Central memory CD8-positive, alpha-beta T cell (primary cell): Measurements from ENCODE around the gene KCNQ1.

Source experiments
- ATAC-seq: fragments of 150-1000 bp; cut with Tn5 transposase; replicated peaks from 2 replicates; pipeline ENCODE4 v1.10.0; 2022; ENCODE audit warnings: mild to moderate bottlenecking, moderate FRiP score, moderate number of reproducible peaks; ENCODE audit not compliant: poor library complexity, severe bottlenecking; ENCODE audit errors: extremely low read depth
- DNase-seq, 2 donors: peaks; one replicate each; pipeline ENCODE4 v3.0.0; 2021; ENCODE audit warnings: low spot score in 2 of 2
- H3K27ac Mint-ChIP-seq: one replicate; pipeline ENCODE4 v1.8.0; 2022; ENCODE audit warnings: low read depth, mild to moderate bottlenecking, moderate library complexity, mixed read lengths
- H3K27me3 Mint-ChIP-seq: one replicate; pipeline ENCODE4 v1.8.0; 2022; ENCODE audit warnings: mixed read lengths
- H3K36me3 Mint-ChIP-seq: one replicate; pipeline ENCODE4 v1.8.0; 2022; ENCODE audit warnings: mild to moderate bottlenecking, moderate library complexity, mixed read lengths; ENCODE audit not compliant: insufficient read depth
- H3K4me1 Mint-ChIP-seq: one replicate; pipeline ENCODE4 v1.8.0; 2022; ENCODE audit warnings: mixed read lengths
- H3K4me3 Mint-ChIP-seq: one replicate; pipeline ENCODE4 v1.8.0; 2022; ENCODE audit warnings: mild to moderate bottlenecking, moderate library complexity, mixed read lengths
- H3K9me3 Mint-ChIP-seq: one replicate; pipeline ENCODE4 v1.8.0; 2022; ENCODE audit warnings: mixed read lengths

KCNQ1 gene

GRCh38 chr11:2569321-2569721, 124.5 kb downstream of the KCNQ1 start:
- H3K27ac Mint-ChIP-seq: no peak overlapping the region

GRCh38 chr11:2569731-2570210, 125.0 kb downstream of the KCNQ1 start:
- DNase-seq (no peak), ATAC-seq (no peak)
- H3K4me1 Mint-ChIP-seq: no peaks in the 10 kb centered on the region
- H3K27me3 Mint-ChIP-seq: no peaks in the 10 kb centered on the region
- peaks cover 3% of the 10 kb centered on the region for H3K36me3 Mint-ChIP-seq
- no peak overlapping the region for H3K27ac Mint-ChIP-seq
- H3K4me3 Mint-ChIP-seq: no peak overlapping the region
- no peaks in the 10 kb centered on the region for H3K9me3 Mint-ChIP-seq

More at GRCh38 chr11:2569321-2569721, 124.5 kb downstream of the KCNQ1 start:
- Mint-ChIP-seq H3K27me3 (no peaks in the 10 kb centered on the region), H3K4me1 (no peaks in the 10 kb centered on the region), H3K4me3 (no peak overlapping the region), H3K36me3 (peaks cover 3% of the 10 kb centered on the region), H3K9me3 (no peaks in the 10 kb centered on the region)
- ATAC-seq (no peak), DNase-seq (no peak)

DNA sequence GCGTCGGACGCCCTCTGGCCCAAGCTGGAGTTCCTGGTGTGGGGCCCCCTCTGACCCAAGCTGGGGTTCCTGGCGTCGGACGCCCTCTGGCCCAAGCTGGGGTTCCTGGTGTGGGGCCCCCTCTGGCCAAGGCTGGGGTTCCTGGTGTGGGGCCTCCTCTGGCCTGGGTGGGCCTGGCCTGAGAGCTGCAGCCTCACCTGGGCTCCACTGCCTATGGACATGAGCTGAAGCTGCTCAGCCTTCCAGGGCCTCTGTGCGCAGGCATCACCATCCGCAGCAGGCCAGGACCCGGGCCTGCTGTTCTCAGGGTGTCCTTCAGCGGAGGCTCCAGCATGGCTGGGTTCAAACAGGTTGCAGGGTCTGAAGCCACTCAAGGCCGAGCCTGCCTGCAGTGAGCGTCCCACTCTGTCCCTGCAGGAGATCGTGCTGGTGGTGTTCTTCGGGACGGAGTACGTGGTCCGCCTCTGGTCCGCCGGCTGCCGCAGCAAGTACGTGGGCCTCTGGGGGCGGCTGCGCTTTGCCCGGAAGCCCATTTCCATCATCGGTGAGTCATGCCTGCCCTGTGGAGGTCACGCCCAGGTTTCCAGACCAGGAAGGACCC, 125.5 kb downstream of the KCNQ1 start:
- Mint-ChIP-seq H3K4me1 (no peaks in the 10 kb centered on the region), H3K27me3 (no peaks in the 10 kb centered on the region), H3K9me3 (no peaks in the 10 kb centered on the region), H3K4me3 (no peak overlapping the region), H3K27ac (no peak overlapping the region), H3K36me3 (peaks cover 3% of the 10 kb centered on the region)
- DNase-seq (no peak), ATAC-seq (no peak)

DNA sequence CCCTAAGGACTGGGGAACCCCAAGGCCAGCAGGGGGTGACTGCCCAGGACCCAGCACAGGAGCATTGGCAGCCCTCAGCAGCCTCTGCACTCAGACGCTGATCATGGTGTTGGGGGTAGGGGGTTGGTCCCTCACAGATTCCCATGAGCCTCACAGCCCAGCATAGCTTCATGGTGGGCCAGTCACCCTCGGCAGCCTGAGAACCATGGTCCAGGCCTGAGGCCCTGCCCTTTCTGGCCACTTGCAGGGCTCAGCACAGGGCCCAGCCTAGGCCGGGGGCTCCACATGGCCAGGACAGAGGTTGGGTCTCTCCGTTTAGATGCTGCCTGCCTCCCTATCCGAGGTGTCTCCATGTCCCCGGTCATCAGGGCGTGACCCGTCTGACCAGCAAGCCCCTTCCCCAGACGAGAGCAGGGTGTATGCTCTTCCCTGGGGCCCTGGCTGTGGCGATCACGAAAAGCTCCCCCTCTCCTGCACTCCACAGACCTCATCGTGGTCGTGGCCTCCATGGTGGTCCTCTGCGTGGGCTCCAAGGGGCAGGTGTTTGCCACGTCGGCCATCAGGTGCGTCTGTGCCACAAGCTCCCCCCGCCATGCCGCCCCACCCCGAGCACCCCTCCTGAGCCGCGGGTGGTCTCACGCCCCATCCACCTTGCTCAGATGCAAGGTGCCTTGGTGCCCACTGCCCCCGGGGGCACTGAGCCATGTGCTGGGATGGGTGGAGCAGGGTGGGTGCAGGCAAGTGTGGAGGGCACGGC, 126.2 kb downstream of the KCNQ1 start:
- no peak overlapping the region for H3K4me3 Mint-ChIP-seq
- ATAC-seq (no peak), DNase-seq (no peak)
- no peaks in the 10 kb centered on the region for H3K27me3 Mint-ChIP-seq
- peaks cover 3% of the 10 kb centered on the region for H3K36me3 Mint-ChIP-seq
- no peaks in the 10 kb centered on the region for H3K4me1 Mint-ChIP-seq
- H3K9me3 Mint-ChIP-seq: no peaks in the 10 kb centered on the region
- no peak overlapping the region for H3K27ac Mint-ChIP-seq

GRCh38 chr11:2571598-2572281, 126.9 kb downstream of the KCNQ1 start:
- no peak overlapping the region for H3K4me3 Mint-ChIP-seq
- DNase-seq (no peak), ATAC-seq (no peak)
- H3K9me3 Mint-ChIP-seq: no peaks in the 10 kb centered on the region
- no peaks in the 10 kb centered on the region for H3K4me1 Mint-ChIP-seq
- H3K36me3 Mint-ChIP-seq: peaks cover 3% of the 10 kb centered on the region
- no peak overlapping the region for H3K27ac Mint-ChIP-seq
- no peaks in the 10 kb centered on the region for H3K27me3 Mint-ChIP-seq

DNA sequence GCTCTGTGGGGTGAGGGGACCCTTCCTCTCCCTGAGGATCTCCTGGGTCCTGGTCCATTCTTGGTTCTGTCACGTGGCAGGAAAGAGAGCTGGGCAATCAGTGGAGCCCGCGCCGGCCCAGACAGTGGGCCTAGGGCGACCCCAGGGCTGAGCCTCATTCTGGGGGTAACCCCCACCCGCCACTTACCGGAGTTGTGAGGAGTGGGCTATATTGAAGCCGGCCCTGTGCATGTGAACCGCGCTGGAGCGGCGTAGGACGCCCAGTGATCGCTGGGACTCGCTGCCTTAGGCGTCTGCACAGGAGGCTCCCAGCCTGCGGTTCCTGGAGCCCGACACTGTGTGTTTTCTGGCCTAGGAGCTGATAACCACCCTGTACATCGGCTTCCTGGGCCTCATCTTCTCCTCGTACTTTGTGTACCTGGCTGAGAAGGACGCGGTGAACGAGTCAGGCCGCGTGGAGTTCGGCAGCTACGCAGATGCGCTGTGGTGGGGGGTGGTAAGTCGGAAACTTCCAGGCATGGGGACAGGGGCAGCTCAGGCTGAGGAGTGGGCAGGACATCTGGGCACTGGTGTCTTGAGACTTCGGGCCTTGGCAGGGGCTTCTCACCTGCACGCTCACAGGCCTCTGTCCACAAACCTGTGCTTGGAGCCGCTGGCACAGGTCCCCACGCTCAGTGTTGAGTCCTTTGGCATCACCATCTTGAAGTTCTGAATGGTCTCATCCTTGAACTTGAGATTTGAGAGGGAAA, 127.9 kb downstream of the KCNQ1 start:
- Mint-ChIP-seq H3K27me3 (no peaks in the 10 kb centered on the region), H3K4me3 (no peak overlapping the region), H3K4me1 (no peaks in the 10 kb centered on the region), H3K36me3 (peaks cover 3% of the 10 kb centered on the region), H3K9me3 (no peaks in the 10 kb centered on the region), H3K27ac (no peak overlapping the region)
- ATAC-seq: no peak
- no peak for DNase-seq

- Mint-ChIP-seq H3K27ac (no peak overlapping the region), H3K4me3 (no peak overlapping the region), H3K9me3 (no peaks in the 10 kb centered on the region)
These were observed 128.6 kb downstream of the KCNQ1 start for GRCh38 chr11:2573240-2574042.

DNA sequence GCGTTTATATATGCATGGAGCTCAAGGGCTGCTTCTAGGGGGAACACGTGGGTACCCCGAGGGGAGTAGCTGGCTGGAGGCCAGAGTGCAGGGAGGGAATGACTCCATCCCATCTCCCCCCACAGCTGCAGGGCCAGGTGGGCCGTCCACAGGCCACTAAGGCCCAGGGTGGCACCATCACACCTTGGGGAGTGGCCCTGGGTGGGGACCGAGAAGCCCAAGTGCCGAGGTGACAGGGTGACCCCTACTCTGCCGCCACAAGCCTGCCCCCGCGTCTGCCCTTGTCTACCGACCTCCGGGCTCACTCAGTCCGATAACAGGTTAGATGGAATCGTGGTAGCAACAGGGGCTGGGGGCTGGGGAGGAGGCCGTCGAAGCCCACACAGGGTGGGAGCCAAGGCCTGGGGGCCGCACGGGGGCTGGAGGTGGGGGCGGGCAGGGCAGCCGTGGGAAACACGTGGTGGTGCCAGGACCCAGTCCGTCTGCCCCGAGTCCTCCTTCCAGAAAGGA, 129.3 kb downstream of the KCNQ1 start:
- Mint-ChIP-seq H3K36me3 (peaks cover 3% of the 10 kb centered on the region), H3K9me3 (no peaks in the 10 kb centered on the region), H3K4me3 (no peak overlapping the region), H3K27me3 (no peaks in the 10 kb centered on the region), H3K27ac (no peak overlapping the region), H3K4me1 (no peaks in the 10 kb centered on the region)
- no peak for ATAC-seq
- no peak for DNase-seq

More at GRCh38 chr11:2573240-2574042, 128.6 kb downstream of the KCNQ1 start:
- DNase-seq (no peak), ATAC-seq (no peak)
- Mint-ChIP-seq H3K27me3 (no peaks in the 10 kb centered on the region), H3K4me1 (no peaks in the 10 kb centered on the region), H3K36me3 (peaks cover 3% of the 10 kb centered on the region)

DNA sequence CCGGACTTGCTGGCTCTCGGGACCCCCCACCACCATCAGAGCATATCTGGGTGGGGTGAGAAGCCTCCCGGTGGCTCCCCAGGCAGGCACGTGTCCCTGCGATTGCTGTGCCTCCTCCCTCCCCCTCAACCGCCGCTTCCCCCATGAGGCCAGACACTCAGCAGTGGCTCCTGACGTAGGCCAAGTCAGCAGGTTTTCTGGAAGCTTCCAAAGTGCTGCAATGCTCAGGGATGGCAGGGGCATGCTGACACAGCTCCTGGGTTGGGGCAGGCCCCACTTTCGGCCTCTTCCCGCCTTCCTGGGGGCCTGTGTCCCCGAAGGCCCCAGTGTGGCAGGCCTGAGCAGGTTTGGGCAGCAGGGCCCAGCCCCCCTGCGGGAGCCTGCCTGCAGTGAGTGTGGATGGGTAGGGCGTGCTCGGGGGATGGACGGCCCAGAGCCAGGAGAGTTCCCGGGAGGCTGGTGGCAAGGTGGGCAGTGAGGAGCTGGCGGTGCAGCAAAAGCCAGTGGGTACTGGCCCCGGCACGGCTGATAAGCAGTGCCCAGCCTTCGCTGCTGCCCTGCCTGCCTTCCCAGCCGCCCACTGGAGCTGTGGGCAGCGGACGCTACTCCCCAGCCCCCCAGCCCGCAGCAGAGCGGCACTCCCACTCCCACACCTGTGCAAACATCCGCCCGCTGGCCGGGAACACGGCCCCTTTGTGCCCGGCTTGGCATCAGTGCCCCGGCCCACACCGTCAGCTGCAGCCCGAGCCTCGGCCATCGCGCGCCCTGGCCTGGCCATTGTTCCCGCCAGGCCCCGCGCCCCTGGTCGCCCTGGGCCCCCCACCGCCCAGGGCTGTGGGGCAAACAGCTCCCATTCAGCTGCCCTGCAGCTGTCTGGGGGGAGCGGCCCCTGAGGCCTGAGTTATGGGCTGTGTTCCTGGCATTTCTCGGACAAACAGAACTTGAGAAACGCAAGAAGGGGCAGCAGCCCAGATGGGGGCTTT, 130.0 kb downstream of the KCNQ1 start:
- DNase-seq (no peak), ATAC-seq (no peak)
- Mint-ChIP-seq H3K27ac (no peak overlapping the region), H3K4me3 (no peak overlapping the region), H3K9me3 (no peaks in the 10 kb centered on the region), H3K27me3 (no peaks in the 10 kb centered on the region), H3K36me3 (peaks cover 2% of the 10 kb centered on the region), H3K4me1 (no peaks in the 10 kb centered on the region)

GRCh38 chr11:2575591-2576051, 130.8 kb downstream of the KCNQ1 start:
- H3K36me3 Mint-ChIP-seq: peaks cover 2% of the 10 kb centered on the region
- H3K4me3 Mint-ChIP-seq: no peak overlapping the region
- no peak for DNase-seq
- H3K9me3 Mint-ChIP-seq: no peaks in the 10 kb centered on the region
- H3K4me1 Mint-ChIP-seq: no peaks in the 10 kb centered on the region
- ATAC-seq: no peak
- no peak overlapping the region for H3K27ac Mint-ChIP-seq
- H3K27me3 Mint-ChIP-seq: no peaks in the 10 kb centered on the region

DNA sequence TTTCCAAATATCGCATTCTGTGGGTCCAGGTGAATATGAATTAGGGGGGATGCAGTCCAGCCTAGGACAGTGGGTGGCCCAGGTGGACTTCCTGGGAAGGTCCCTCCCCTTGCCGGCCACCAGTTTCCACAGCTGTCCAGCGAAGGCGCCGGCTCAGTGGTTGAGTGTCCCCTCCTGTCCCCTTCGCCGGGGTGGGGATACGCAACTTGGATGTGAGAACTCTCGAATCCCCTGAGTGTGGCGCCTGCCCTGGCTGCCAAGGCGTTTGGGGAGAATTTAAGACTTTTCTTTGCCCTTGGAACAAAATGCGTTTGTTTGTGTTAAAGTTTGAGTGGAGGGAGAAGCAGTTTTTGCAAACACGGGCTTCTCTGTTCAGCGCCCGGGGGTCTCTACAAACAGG, 131.3 kb downstream of the KCNQ1 start:
- H3K4me3 Mint-ChIP-seq: no peak overlapping the region
- H3K27ac Mint-ChIP-seq: no peak overlapping the region
- H3K36me3 Mint-ChIP-seq: peaks cover 2% of the 10 kb centered on the region

More for the DNA sequence above, 131.3 kb downstream of the KCNQ1 start:
- Mint-ChIP-seq H3K27me3 (no peaks in the 10 kb centered on the region), H3K9me3 (no peaks in the 10 kb centered on the region), H3K4me1 (no peaks in the 10 kb centered on the region)
- no peak for ATAC-seq
- DNase-seq: no peak
